Epithelial cell of esophagus (primary cell): ENCODE measurements around the gene CACNG4.

Experiments
- DNase-seq: peaks from one replicate; pipeline ENCODE4 v3.0.0; 2010; ENCODE audit warnings: low read depth
- H3K4me3 ChIP-seq: 2 replicates; pipeline ENCODE4 v1.5.1; 2011; ENCODE audit warnings: mild to moderate bottlenecking, low read length, control low read depth
- TF ChIP-seq, protein P1 (sequence below): IDR thresholded peaks from 2 replicates; pipeline ENCODE4 v1.5.1; 2011; ENCODE audit warnings: low read depth, mild to moderate bottlenecking, low read length, control low read depth, inconsistent platforms; ENCODE audit not compliant: insufficient read depth; ENCODE audit errors: missing control alignments

Gene CACNG4

DNA sequence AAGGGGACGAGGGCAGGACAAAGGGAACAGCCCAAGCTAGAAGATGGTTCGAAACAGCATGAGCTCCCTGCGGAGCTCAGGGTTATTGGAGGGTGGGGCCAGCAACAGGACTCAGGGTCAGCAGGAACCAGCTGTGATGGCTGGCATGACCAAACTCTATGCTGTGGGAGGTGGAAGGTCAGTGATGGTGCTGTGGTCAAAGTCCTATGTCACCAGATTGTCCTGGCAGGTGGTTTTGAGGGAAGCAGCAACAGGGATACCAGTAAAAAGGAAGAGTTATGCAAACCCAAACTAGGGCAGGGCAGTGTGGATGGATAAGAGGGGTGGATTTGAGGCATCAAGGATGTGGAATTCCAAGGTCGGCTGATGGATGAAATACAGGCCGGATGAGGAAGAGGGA is 32.4 kb downstream of the CACNG4 start:
- TF ChIP-seq, protein P1, sequence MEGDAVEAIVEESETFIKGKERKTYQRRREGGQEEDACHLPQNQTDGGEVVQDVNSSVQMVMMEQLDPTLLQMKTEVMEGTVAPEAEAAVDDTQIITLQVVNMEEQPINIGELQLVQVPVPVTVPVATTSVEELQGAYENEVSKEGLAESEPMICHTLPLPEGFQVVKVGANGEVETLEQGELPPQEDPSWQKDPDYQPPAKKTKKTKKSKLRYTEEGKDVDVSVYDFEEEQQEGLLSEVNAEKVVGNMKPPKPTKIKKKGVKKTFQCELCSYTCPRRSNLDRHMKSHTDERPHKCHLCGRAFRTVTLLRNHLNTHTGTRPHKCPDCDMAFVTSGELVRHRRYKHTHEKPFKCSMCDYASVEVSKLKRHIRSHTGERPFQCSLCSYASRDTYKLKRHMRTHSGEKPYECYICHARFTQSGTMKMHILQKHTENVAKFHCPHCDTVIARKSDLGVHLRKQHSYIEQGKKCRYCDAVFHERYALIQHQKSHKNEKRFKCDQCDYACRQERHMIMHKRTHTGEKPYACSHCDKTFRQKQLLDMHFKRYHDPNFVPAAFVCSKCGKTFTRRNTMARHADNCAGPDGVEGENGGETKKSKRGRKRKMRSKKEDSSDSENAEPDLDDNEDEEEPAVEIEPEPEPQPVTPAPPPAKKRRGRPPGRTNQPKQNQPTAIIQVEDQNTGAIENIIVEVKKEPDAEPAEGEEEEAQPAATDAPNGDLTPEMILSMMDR = no peak
- H3K4me3 ChIP-seq = no peak overlapping the region
- no peak for DNase-seq

- no peak for DNase-seq
- TF ChIP-seq, protein P1 = no peak
- H3K4me3 ChIP-seq = no peak overlapping the region
These were observed 38.7 kb downstream of the CACNG4 start for GRCh38 chr17:67003231-67003630.

DNA sequence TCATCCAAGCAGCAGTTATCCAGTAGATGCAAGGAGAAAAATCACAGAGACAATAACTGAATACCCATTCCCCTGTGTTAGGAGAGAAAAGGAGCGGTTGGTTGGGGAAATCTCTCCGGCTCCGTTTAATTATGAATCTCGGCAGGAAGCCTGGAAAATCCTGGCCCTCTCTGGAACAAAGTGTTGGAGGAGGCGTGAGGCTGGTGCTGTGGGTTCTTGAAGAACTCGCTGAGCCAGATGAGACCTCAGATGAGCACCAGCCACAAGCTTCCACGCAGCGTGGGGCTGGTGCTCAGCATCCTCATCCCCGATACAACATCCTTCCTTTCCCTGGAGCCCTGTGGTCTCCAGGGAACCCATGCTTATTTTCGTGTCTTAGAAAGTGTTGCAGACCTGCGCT is 39.7 kb downstream of the CACNG4 start:
- no peak overlapping the region for H3K4me3 ChIP-seq
- DNase-seq = no peak
- TF ChIP-seq, protein P1 = no peak

DNA sequence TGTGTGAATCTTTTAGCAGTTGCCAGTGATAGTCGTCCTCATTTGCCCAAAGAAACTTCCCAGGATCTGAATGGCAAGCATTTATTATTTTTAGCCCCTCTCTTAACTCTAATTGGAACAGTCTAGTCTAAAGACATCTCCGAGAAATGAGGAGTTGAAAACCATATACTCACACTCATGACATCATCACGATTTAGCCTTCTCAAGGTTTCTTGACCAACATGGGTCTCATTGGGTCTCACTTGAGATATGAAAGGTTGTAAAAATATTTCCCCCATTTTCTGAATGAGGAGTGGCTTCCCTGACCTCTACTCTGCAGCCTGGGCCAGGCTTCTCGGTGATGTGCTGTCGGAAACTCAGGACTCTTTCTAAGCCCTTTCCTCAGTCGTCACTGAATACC is 42.8 kb downstream of the CACNG4 start:
- no peak overlapping the region for H3K4me3 ChIP-seq
- TF ChIP-seq, protein P1 = no peak
- DNase-seq = no peak

GRCh38 chr17:67008101-67008500 is 43.6 kb downstream of the CACNG4 start:
- no peak overlapping the region for H3K4me3 ChIP-seq
- TF ChIP-seq, protein P1 = no peak
- DNase-seq = no peak

DNA sequence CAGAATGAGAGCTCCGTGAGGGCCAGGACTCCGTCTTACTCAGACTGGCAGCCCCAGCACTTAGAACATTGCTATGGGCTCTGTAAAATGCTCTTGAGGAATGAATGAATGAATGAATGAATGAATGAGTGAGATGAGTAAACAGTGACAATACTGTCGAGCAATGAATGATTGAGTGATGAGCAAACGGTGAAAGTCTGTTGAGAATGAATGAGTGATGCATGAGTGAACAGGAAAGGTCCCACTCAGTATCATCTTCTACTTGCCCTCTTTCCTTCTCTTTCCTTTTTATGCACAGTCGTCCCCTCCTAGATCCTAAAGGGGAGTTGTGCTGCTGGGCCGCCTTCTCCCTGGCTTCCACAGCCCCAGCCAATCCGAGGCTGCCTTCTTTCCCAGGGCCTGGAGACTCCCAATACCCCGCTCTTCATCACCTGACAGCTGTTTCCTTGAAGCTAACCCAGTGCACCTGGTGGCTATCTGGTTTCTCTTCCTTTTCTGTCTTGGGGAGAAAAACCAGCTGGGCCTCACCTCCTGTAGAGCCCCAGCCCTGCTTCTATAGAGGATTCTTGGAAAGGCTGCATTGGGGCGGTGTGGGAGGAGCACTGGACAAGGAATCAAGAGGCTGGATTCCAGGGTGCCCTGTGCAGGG is 47.1 kb downstream of the CACNG4 start:
- DNase-seq = no peak
- TF ChIP-seq, protein P1 = no peak
- no peak overlapping the region for H3K4me3 ChIP-seq

DNA sequence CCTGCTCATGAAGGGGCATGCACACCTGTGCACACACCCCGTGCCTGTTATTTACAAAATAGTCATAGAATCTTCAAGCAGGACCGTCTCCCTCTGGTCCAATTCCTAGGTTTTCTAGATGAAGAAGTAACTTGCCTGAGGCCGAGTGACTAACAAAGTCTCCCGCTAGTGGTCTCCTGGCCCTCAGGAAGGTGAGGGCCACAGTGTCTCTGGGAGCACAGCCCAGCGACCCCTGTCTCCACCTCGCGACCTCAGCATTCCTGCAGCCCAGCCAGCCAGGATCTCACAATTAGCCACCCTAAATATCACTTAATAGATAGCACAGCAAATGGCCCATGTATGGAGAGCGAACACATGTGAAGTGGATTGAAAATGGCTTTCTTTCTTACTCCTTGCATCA is 49.4 kb downstream of the CACNG4 start:
- no peak for DNase-seq
- H3K4me3 ChIP-seq = no peak overlapping the region
- TF ChIP-seq, protein P1 = no peak
